Lung (tissue), 12 donors: Measurements from ENCODE around the gene KCNJ11. TPM values are rescaled to one million over a fixed set of nuclear protein-coding genes. Genes with fewer than 3 reads are reported as not detected.

Source experiments
- ATAC-seq: fragments of 200-7000 bp; cut with Tn5 transposase; one replicate; pipeline ENCODE4 v1.9.1; 2020; ENCODE audit warnings: moderate number of reproducible peaks; ENCODE audit not compliant: insufficient read depth, low FRiP score
- DNase-seq, 3 donors: peaks; one replicate each; pipeline ENCODE4 v3.0.0-alpha.2; 2013 to 2017
- H3K27ac ChIP-seq, 2 donors: one replicate each; pipeline ENCODE4 v1.5.1; 2013; ENCODE audit warnings: mild to moderate bottlenecking in 2 of 2, moderate library complexity in 2 of 2, control low read depth in 1 of 2, inconsistent platforms in 1 of 2, low read depth in 1 of 2, low read length in 1 of 2
- H3K27me3 ChIP-seq, 3 donors: one replicate each; pipeline ENCODE4 v1.5.1; 2013; ENCODE audit warnings: low read length in 2 of 3; ENCODE audit not compliant: control insufficient read depth in 3 of 3, insufficient read depth in 3 of 3
- H3K36me3 ChIP-seq, 4 donors: one replicate each; pipeline ENCODE4 v1.5.1; 2013; ENCODE audit warnings: low read length in 4 of 4, mild to moderate bottlenecking in 1 of 4, moderate library complexity in 1 of 4; ENCODE audit not compliant: control insufficient read depth in 4 of 4, insufficient read depth in 4 of 4
- H3K4me1 ChIP-seq, 5 donors: one replicate each; pipeline ENCODE4 v1.5.1; 2013; ENCODE audit warnings: low read length in 5 of 5, mild to moderate bottlenecking in 2 of 5, moderate library complexity in 1 of 5; ENCODE audit not compliant: control insufficient read depth in 5 of 5, insufficient read depth in 5 of 5
- H3K4me3 ChIP-seq: one replicate; pipeline ENCODE4 v1.5.1; 2013; ENCODE audit warnings: mild to moderate bottlenecking, control low read depth, moderate library complexity
- H3K9ac ChIP-seq, 2 donors: one replicate each; pipeline ENCODE4 v1.5.1; 2013; ENCODE audit warnings: low read length in 2 of 2, control low read depth in 1 of 2; ENCODE audit not compliant: insufficient read depth in 1 of 2
- H3K9me3 ChIP-seq, 4 donors: one replicate each; pipeline ENCODE4 v1.5.1; 2013; ENCODE audit warnings: low read length in 3 of 4, mild to moderate bottlenecking in 1 of 4, moderate library complexity in 1 of 4; ENCODE audit not compliant: control insufficient read depth in 4 of 4, insufficient read depth in 3 of 4
- WGBS, 2 donors: extraction: QIAGEN DNeasy Blood & Tissue Kit; methylation state at CpG; one replicate each; pipeline ENCODE4 v1.1.7; 2013; 5-methylcytosine and 5-hydroxymethylcytosine counted together
- polyA plus RNA-seq, 2 donors: library from polyadenylated mRNA; stranded (reverse); fragments of 200-250 nt; gene quantifications; one replicate each; pipeline ENCODE4 v1.2.1, GENCODE V29; 2013
- total RNA-seq, 2 donors: library from RNA; depleted of rRNA in 1 of 2; stranded (reverse); fragments of >200 nt in 1 of 2; gene quantifications; one replicate each; pipeline ENCODE4 v1.2.1, GENCODE V29; 2014 to 2021
- TF ChIP-seq, protein P1 (sequence below): IDR thresholded peaks from 2 replicates; pipeline ENCODE4 v1.5.1; 2012; ENCODE audit warnings: mild to moderate bottlenecking; ENCODE audit errors: control extremely low read depth, extremely low read depth
- donor health status: control.
- donor health status: control.
- donor health status: Bipolar disorder and iron deficiency.
- donor health status: healthy.
- donor health status: DM: yes; HTN: yes; CAD: no.

KCNJ11 gene
- total and polyA plus RNA-seq, 4 donors, result 2.3 to 4.5 (median 2.8) TPM

GRCh38 chr11:17347676-17348075 is 40.8 kb downstream of the KCNJ11 start:
- WGBS, 2 donors, result 91% methylated on average over 1 of the region's 1 CpG
- Histone ChIP-seq H3K4me1 (peaks cover 0 to 5% (median 0%) of the 10 kb centered on the region in 5 donors), H3K36me3 (no peaks in the 10 kb centered on the region), H3K9ac (no peak overlapping the region), H3K9me3 (no peaks in the 10 kb centered on the region), H3K4me3 (no peak overlapping the region), H3K27ac (no peak overlapping the region), H3K27me3 (peaks cover 0 to 18% (median 14%) of the 10 kb centered on the region in 3 donors)
- ATAC-seq (no peak), DNase-seq (no peak)
- TF ChIP-seq, protein P1, sequence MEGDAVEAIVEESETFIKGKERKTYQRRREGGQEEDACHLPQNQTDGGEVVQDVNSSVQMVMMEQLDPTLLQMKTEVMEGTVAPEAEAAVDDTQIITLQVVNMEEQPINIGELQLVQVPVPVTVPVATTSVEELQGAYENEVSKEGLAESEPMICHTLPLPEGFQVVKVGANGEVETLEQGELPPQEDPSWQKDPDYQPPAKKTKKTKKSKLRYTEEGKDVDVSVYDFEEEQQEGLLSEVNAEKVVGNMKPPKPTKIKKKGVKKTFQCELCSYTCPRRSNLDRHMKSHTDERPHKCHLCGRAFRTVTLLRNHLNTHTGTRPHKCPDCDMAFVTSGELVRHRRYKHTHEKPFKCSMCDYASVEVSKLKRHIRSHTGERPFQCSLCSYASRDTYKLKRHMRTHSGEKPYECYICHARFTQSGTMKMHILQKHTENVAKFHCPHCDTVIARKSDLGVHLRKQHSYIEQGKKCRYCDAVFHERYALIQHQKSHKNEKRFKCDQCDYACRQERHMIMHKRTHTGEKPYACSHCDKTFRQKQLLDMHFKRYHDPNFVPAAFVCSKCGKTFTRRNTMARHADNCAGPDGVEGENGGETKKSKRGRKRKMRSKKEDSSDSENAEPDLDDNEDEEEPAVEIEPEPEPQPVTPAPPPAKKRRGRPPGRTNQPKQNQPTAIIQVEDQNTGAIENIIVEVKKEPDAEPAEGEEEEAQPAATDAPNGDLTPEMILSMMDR, result no peak

- no peaks in the 10 kb centered on the region for H3K36me3 ChIP-seq
- H3K4me1 ChIP-seq, result no peaks in the 10 kb centered on the region
- DNase-seq, result no peak
- ATAC-seq, result no peak
- TF ChIP-seq, protein P1, result no peak
- 95 to 98% methylated on average over 1 of the region's 1 CpG for WGBS, 2 donors
- H3K4me3 ChIP-seq, result no peak overlapping the region
- no peak overlapping the region for H3K27ac ChIP-seq
- H3K9me3 ChIP-seq, result no peaks in the 10 kb centered on the region
- H3K27me3 ChIP-seq, result no peaks in the 10 kb centered on the region
- H3K9ac ChIP-seq, result no peak overlapping the region
Measured at GRCh38 chr11:17343907-17344306, 44.6 kb downstream of the KCNJ11 start.

DNA sequence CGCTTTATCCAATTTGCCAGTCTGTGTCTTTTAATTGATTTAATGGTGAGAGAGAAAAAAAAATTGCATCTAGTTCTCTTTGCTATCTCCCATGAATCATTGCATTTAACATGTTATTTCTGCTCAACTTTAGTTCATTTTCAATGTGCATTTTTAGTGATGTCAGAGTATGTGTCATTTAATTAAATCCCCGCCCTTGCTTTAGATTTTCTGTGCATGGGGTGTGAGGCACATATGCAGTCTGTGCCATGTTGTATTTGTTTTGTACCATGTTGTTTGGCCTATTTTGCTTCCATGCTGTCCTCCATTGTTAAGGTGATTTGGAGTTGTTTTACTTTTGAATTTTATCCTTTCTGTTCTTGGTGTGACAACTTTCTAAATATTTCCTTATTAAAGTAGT is 45.2 kb downstream of the KCNJ11 start:
- Histone ChIP-seq H3K27ac (no peak overlapping the region), H3K9ac (no peak overlapping the region), H3K9me3 (no peaks in the 10 kb centered on the region), H3K27me3 (no peaks in the 10 kb centered on the region), H3K4me3 (no peak overlapping the region), H3K4me1 (no peaks in the 10 kb centered on the region), H3K36me3 (no peaks in the 10 kb centered on the region)
- 97 to 99% methylated on average over 2 of the region's 2 CpGs for WGBS, 2 donors
- DNase-seq, result no peak
- no peak for ATAC-seq
- TF ChIP-seq, protein P1, result no peak

Other genes with a start within 250 kb of the KCNJ11 start
- gene PIK3C2A, start 180.7 kb downstream of the KCNJ11 start, total RNA-seq, result 100 to 1,000 TPM in 1 of 2 donors, 10 to 100 TPM in 1; 60.2 to 103 TPM
- gene PIK3C2A, start 180.7 kb downstream of the KCNJ11 start, polyA plus RNA-seq, result 10 to 100 TPM; 13.6 to 17.8 TPM
- 100 to 1,000 TPM in 1 of 2 donors, 10 to 100 TPM in 1; 73.6 to 136 TPM for gene NUCB2, start 111.9 kb downstream of the KCNJ11 start, total RNA-seq
- 100 to 1,000 TPM; 101 to 131 TPM for gene NUCB2, start 111.9 kb downstream of the KCNJ11 start, polyA plus RNA-seq
- 1 to 10 TPM; 1.3 to 5.8 TPM for gene NCR3LG1, start 36.9 kb downstream of the KCNJ11 start, total RNA-seq
- 1 to 10 TPM in 1 of 2 donors, under 1 TPM in 1; 0.94 to 3.0 TPM for gene NCR3LG1, start 36.9 kb downstream of the KCNJ11 start, polyA plus RNA-seq
- gene ABCC8, start 88.2 kb upstream of the KCNJ11 start, total RNA-seq, result 1 to 10 TPM; 1.2 to 3.9 TPM
- gene ABCC8, start 88.2 kb upstream of the KCNJ11 start, polyA plus RNA-seq, result 10 to 100 TPM in 1 of 2 donors, 1 to 10 TPM in 1; 2.4 to 14.9 TPM
- under 1 TPM; 0.11 to 0.55 TPM for gene USH1C, start 155.8 kb upstream of the KCNJ11 start, total RNA-seq
- under 1 TPM; 0.10 to 0.14 TPM for gene USH1C, start 155.8 kb upstream of the KCNJ11 start, polyA plus RNA-seq
- under 1 TPM in 1 of 2 donors, not detected in 1; 0.11 TPM for gene OTOG, start 158.6 kb upstream of the KCNJ11 start, total RNA-seq
- not detected for gene OTOG, start 158.6 kb upstream of the KCNJ11 start, polyA plus RNA-seq